NAMALWA (cell line): ENCODE data around the gene SERINC5.

ENCODE experiments used
- DNase-seq: peaks from one replicate; pipeline ENCODE4 v3.0.0-alpha.2; 2015; ENCODE audit warnings: low spot score

SERINC5 gene

DNA sequence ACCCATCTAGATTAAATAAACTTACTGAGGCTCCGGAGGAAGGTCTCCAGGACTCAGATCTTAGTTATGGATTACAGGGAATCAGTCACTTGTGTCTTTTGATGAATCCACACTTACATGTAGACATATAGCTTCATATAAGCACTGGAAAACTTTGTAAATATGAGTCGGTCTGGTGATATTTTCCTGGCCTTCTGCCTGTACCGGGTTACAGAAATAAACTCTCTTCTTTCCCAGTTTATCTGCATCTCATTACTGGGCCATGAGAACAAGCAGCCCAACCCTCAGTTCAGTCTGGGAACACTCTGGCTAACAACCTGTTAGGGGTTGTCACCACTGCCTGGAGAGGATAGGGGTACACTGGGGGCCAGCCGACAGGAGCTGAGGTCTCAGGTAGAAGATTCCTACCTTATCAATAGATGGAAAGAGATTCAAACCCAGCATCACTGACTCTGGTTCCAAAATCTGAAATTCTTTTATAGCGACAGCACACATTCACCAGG, 161.6 kb downstream of the SERINC5 start:
- no peak for DNase-seq

DNA sequence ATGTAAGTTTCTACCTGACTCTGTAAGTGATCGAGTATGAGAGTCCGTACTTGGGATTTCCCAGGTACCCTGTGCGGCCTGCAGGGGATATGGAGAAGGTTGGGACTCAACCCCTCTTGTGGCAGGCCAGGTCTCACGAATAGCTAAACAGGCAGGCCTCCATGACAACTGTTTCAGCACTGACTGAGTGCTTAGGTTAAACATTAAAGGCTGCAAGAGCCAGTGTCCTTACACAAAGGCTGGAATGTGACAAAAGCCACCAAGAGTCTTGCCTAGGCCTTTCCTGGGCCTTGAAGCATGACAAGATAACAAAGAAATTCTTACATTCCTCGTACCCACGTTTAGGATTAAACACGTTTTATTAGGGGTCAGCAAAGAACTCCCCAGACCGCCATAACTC, 162.1 kb downstream of the SERINC5 start:
- no peak for DNase-seq

DNA sequence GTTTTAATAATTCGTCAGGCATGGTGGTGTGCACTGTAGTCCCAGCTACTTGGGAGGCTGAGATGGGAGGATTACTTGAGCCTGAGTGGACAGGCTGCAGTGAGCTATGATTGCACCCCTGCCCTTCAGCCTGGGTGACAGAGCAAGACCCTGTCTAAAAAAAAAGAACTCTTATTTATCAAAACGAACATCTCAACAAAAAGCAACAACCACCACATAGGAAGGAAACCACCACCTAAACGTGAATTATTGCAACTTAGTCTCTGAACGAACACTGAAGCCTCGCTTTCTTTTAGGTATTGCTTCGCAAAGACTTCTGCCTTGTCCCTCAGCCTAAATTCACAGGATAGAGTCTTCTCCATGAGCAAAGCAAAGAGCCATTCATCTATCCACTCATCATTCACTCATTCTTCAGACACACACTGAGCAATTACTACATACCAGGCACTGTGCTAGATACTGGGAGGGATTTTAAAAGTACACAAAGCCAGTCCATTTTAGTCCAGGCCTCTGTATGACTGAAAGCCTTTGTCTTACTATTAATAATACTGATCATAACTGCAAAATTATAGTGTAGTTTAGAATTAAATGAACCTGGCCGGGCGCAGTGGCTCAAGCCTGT, 163.3 kb downstream of the SERINC5 start:
- no peak for DNase-seq

DNA sequence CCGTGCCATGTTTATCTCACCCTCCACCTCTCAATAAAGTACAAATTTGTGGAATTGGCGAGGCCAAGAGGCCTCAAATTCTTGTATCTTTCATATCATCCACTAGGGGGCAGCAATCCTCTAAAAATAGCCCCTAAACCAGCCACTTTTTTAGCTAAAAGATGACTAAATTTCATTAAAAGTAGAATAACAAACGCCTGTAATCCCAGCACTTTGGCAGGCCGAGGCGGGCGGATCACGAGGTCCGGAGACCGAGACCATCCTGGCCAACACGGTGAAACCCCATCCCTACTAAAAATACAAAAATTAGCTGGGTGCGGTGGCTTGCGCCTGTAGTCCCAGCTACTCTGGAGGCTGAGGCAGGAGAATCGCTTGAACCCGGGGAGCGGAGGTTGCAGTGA, 164.1 kb downstream of the SERINC5 start:
- DNase-seq = peak; percentile 70

DNA sequence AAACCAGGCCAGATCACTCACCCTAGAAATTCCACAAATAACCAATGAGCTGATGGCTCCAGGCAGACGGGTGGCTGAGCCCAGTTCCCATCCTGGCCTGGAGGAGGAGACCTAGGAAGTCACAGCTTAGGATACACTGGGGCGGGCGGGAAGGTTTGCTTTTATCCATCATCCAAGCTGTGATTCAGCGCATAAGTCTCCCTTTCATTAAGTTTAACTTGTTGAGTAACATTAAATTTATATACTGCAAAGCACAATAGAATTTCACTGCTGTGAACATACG, 165.0 kb downstream of the SERINC5 start:
- DNase-seq = no peak

DNA sequence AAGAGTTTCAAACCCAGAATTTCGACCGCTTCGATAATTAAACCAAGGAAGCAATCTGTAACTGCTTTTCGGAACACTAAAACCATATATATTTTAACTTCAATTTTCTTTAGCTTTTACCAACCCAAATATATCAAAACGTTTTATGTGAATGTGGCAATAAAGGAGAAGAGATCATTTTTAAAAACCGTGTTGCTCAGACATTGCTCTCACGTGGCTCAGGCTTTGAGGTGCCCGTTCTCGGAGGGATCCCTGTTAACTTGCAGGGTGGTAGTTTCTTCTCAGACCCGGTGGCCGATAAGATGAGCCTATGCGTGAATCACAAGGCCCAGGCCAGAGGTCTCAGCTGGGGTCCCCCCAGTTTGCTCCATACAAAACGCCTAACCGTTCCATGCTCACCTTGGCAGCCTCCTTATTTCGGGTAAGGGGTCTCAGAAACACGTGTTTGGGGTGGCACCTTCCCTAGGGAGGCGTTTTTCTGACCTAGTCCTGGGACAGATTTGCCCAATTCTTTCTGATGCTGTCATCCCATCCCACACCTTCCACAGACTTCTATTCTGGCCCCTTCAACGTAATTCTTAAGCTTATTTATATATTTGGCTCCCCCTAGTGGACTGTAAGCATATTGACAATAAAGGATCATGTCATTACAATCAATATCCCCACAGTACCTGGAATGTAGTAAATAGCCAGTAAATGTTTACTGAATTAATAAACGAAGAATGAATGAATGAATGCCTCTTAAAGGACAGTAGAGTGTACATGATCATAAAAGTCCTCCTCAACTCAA, 172.6 kb downstream of the SERINC5 start:
- peak; percentile 72 for DNase-seq

DNA sequence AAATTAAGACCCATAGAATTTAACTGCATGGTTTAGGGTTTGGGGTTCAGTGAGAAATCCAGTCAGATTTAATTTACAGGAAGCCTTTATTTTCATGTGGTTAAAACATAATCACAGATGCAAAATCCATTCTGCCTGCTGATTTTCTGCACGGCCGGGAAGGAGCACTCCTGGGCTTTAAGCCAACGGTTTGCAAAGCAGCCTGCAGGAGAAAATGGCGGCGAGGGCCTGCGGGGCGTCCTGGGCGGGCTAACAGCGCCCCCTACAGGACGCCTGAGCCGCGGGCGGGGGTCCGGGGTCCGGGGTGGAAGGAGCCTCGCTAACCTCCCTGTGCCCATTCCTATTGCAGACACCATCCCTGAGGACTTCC, 173.1 kb downstream of the SERINC5 start:
- DNase-seq = peak; percentile 66

DNA sequence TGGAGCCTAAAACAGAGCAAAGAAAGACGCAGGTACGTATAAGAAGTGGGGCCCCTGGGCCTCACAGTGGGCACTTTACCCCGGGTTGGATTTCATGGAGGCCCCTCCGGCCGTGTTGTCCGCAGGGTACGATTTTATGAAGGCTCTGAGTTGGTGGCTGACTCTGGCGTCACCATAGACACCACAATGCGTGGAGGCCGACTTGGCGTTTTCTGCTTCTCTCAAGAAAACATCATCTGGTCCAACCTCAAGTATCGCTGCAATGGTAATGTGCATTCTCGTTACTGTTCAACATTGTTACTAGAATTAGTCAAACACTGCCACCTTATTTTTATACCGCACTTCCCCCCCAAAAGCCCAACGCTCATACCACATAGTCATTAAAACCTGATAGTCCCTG, 173.6 kb downstream of the SERINC5 start:
- DNase-seq = no peak

DNA sequence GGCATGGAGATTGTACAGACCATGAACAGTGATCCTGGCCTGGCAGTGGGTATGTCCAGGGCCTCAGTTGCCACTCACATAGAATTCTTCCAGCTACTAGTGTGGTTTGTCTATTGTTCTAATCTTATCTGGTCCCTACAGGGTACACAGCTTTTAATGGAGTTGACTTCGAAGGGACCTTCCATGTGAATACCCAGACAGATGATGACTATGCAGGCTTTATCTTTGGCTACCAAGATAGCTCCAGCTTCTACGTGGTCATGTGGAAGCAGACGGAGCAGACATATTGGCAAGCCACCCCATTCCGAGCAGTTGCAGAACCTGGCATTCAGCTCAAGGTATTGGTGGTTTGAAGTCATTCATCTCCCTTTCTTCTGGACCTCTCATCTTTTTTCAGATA, 176.9 kb downstream of the SERINC5 start:
- DNase-seq = no peak

DNA sequence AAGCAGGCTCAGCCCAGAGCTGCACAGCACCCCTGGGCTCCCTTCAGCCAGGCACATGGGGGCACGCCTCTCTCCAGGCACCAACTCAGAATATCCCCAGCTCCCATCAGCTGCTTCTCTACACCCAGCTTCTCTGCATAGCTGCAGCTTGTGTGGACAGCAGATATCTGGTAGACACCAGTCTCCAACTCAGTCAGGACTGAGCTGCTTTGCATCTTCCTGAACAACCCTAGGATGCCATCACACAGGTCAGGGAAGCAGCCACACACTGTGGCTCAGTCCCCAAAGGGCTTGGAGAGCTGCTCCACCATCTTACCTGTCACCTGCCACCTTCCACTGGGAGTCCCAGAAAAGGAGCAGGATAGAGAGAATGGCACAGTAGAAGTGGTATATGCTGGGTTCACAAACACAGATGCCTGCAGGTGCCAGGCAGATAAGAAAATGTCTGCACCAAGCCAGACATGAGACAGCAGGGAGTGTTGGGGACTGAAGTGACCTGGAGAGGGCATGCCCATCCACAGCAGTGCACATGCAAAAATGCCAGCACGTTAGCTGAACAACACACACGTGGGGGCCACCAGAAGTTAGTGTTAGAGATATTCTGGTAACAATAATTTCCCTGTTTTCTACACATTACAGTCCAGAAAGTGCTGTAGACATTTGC, 178.7 kb downstream of the SERINC5 start:
- no peak for DNase-seq

DNA sequence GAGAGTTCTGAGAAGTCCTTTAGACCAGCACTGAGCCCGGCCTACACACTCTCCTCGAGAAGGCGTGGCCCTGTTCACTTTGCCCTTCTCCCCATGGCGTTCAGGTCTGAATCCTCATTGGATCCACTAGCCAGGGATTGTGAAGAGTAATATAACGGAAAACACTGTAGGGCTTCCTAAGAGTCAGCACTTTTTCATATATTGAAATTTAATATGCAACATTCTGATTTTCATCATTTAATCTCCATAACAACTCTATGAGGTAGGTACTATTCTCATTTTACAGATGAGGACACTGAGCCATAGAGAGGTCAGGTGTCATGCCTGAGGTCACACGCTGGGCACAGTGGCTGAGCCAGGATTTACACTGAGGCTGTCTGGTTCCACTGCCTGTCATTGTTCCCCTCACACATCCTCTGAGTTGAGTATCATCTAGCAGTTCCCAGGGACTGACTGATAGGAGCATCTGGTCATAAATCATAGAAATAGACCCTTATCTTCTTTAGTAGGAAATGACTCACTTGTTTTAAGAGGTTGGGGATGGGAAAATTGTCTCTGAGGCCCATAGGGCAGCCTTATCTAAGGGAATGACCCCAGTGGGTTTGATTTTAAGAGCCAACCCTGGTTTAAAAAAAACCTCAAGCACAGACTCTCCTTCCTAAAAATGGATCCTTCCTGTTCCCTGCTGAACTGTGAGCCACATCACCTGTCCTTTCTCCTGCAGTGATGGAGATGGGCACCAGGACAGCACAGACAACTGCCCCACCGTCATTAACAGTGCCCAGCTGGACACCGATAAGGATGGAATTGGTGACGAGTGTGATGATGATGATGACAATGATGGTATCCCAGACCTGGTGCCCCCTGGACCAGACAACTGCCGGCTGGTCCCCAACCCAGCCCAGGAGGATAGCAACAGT, 179.5 kb downstream of the SERINC5 start:
- DNase-seq = no peak

DNA sequence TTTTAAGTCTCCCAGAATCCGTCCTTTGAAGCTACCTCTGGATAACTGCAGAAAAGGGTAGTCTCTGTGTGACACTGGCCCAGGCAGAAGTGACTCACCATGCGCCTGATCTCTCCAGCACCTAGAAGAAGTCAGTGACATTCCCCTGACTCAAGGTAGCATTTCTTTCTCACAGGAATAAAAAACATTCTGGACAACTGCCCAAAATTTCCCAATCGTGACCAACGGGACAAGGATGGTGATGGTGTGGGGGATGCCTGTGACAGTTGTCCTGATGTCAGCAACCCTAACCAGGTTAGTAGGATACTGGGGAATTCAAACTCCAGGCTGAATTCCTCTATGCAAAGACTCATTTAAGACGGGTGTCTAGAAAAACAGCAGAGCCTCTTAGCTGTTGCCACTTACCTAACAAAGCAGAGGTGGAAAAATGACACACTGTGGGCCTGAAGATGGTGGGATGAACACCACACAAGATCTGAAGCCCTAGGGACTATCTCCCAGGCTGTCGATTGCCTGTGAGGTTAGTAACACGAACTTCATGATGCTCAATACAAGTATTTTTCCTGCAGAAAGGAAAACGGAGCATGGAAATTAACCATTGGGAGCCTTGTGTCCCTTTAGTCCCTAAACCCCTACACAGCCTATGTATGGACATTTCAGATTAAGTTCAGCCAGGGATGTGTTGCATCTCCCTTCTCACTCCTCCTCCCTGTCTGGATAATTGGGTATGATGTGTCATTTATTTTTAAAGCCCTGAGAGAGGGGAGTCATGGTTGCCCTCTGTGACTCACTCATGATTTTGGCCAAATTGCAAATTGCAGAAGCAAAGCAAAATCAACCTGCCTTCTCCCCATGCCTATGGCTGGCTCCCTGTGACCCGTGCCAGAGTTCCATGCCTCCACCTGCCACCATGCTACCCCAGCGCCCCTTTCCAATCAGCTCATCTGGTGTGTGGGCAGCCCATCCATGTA, 183.5 kb downstream of the SERINC5 start:
- DNase-seq = no peak

DNA sequence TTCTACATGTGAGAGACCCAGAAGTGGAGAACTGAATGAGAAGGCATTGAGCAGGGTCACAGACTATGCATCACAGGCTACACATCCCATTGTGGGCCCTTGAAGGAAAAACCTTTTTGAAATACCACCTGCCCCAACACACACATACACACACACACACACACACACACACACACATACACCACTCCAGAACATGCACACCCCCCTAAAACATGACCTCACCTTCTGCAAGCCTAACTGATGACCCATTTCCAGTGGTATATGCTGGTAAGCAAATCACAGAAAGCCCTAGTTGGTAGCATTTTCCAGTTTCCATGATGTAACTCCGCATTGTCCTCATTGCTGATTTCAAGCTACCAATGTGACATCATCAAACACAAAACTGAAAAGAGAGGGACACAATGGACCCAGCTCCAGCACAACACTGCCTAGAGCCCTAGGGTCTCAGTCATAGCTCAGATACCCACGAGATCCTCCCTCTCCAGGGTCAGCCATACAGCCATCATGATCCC, 184.3 kb downstream of the SERINC5 start:
- no peak for DNase-seq

DNA sequence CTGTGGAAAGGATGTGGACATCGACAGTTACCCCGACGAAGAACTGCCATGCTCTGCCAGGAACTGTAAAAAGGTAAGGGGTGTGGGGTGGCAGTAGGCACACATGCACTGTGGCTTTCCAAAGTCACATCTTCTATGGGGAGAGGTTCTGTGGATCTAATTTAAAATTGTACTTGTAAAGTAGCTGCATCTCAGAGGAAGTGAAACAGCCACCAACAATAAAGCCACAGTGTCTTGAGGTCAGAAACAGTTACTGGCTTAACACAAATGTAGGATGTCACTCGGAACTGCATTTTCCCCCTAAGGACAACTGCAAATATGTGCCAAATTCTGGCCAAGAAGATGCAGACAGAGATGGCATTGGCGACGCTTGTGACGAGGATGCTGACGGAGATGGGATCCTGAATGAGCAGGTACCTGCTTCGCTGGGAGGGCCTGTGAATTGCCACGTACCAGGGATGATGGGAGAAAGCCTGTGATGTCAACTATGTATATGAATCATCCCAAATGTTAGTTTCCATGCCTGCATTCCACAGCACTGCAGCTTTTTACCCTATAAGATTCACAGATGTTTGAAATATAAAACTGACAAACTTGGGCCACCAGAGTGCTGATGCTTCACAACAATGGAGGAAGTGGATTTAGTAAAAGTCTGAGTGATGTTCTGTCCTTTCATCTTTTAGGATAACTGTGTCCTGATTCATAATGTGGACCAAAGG, 185.4 kb downstream of the SERINC5 start:
- DNase-seq = no peak

DNA sequence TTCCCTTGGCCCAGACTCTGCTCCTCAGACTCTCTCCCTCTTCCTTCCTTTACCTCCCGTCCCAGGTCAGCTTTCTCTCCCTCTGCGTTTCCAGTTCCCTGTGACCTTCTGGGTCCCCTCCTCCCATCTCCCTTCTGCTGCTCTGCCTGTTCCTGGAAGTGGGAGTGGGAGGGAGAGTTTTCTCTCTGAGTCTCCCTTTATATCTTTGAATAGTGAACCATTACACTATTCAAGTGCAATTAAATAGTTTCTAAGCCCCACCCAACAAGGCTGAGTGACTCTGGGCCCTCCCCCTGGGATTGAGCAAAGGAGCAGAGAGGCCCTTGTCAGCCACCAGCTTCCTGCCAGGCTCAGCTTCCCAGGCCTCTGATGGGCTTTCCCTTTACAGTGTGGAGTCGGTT, 185.9 kb downstream of the SERINC5 start:
- DNase-seq = no peak

DNA sequence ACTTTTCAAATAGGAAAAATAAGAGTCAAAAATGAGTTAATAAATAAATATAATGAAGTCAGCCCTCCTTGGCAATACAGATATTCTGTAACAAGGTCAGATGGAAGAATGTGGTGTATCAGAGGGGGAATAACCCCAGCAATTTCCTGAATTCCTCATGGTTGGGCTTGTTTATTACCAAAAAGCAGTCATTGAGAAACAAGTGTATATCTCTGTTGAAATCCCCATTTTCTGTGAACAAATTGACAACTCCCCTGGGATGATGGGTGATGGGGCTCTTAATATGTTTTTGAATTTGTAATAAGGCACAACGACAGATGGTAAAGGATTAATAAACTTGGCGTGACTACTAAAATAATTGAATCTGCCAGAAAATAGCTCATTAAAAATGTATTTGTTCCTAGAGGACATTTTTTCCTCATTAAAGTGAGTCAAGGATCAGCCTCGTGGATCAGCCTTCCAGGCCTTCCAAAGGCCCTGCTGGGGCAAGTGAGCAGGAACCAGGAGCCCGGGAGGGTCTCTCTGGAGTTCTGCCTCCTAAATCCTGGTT, 186.5 kb downstream of the SERINC5 start:
- no peak for DNase-seq

DNA sequence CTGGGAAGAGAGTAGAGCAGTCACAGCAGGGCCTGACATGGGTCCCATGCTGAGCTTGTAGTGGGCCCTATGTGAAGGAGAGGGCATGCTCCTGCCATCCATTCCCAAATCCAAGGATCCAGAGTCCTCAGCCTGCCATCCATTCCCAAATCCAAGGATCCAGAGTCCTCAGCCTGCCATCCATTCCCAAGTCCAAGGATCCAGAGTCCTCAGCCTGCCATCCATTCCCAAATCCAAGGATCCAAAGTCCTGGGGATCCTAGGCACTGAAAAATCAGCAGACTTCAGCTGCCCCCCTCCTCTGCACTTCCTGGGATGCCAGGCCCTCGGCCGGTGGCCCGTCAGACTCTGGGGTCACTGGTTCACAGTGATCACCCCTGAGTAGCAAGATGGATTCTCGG, 187.1 kb downstream of the SERINC5 start:
- DNase-seq = no peak

DNA sequence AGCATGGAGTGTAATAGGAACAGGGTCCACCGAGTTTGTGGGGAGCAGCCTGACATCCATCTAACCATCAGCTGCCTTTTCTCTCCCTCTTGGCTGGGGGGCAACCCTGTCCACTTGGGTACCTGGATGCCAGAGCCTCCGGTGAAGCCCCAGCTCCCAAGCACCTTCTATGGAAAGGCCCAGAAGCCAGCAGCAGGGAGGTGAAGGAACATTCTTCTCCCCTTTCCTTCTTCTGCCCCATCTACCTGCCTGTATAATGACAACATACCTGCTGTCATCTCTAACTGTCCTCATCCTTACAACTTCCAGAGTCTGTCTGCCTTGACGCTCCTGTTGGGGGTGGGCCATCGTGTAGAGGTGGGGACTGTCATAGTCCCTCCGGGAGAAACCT, 187.6 kb downstream of the SERINC5 start:
- DNase-seq = no peak

DNA sequence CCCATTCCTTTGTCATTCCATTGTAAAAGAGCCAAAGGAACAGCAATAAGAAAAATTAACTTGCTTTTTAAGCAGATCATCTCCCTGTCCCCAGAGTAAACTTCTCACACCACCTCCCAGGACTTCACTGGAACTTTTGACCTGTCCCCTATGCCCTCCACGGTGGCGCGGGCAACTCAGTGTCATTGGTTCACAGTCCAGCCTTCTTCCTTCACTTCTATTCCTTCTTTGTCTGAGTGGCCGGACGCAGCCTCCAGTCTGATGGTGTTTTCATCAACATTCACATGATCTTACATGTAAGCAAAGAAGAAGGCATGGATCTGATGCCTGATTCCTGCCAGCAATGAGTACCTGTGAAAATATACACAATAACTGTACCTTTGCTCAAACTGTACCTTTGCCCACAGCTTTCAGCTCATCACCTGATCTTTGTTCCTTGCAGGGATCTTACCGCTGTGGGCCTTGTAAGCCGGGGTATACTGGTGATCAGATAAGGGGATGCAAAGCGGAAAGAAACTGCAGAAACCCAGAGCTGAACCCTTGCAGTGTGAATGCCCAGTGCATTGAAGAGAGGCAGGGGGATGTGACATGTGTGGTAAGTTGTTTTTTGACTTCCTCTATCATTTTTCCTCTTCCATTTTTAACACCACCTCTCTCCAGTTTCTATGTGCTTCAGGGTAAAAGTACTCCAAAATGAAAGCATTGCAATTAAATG, 188.2 kb downstream of the SERINC5 start:
- DNase-seq = no peak
